GM19324 (cell line): ENCODE results near the gene CER1.

Experiments used
- ATAC-seq: cut with Tn5 transposase; IDR thresholded peaks from one replicate; pipeline ENCODE4 v1.9.1; 2021; ENCODE audit warnings: mild to moderate bottlenecking, moderate library complexity; ENCODE audit not compliant: unreplicated experiment, low FRiP score

The CER1 gene, protein sequence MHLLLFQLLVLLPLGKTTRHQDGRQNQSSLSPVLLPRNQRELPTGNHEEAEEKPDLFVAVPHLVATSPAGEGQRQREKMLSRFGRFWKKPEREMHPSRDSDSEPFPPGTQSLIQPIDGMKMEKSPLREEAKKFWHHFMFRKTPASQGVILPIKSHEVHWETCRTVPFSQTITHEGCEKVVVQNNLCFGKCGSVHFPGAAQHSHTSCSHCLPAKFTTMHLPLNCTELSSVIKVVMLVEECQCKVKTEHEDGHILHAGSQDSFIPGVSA

DNA sequence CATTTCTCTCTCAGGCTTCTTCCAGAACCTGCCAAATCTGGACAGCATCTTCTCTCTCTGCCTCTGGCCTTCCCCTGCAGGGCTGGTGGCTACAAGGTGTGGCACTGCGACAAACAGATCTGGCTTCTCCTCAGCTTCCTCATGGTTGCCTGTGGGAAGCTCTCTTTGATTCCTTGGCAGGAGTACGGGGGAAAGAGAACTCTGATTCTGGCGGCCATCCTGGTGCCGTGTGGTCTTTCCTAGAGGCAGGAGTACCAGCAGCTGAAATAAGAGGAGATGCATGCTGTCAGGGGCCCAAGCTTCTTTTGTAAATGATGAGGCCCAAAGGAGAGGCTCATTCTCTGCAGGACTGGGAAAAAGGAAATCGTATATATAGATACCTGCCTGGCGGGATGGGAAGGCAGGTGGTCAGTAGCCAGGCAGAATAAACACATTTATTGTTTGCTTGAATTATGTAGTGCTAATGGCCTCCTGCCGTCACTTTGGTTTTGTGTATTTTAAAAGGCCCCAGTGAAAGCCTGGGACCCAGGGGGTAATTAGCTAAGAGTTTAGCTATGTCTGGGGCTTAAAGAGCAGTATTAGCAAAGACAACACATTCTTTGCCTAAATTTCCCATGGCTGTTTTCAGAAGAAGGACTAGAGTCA, at the start of gene CER1:
CER1 (minus strand) TSS at position 343 of the 645 bp plus-strand sequence; CDS start at position 282, 61 bp downstream.
- ATAC-seq, result no peak

DNA sequence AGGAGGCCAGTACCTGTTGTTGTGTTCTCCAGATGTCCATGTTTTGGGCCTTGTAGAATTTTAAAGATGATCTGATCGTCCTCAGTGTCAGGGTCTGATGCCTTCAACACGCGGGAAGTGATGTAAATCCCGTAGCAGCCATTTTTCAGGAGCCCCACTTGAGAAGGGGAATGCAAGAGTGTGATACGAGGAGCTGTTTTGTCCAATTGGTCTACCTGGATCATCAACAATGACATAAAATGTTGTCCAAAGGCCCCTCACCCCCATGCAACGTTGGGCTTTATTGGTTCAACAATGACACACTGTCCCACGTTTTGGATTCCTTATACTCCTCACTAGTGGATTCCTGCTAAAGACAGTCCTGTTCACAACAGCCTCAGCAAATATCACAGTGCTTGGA, 48.1 kb upstream of the CER1 start:
- ATAC-seq, result no peak

DNA sequence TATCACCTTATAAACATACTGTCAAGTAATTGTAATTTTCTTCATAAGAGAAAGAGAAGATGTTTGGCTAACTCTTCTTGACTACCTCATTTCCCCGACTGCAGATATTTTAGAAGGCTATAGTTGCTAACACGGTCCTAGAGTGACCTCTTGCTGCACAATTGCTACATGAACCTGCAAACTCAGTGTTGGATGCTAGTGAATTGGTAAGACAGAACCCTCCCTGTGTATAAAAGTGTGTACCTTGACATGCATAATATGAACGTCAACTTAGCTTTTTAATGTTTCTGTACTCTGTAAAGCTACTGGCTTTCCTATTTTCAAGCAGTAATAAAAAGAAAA, 46.7 kb upstream of the CER1 start:
- ATAC-seq, result no peak

DNA sequence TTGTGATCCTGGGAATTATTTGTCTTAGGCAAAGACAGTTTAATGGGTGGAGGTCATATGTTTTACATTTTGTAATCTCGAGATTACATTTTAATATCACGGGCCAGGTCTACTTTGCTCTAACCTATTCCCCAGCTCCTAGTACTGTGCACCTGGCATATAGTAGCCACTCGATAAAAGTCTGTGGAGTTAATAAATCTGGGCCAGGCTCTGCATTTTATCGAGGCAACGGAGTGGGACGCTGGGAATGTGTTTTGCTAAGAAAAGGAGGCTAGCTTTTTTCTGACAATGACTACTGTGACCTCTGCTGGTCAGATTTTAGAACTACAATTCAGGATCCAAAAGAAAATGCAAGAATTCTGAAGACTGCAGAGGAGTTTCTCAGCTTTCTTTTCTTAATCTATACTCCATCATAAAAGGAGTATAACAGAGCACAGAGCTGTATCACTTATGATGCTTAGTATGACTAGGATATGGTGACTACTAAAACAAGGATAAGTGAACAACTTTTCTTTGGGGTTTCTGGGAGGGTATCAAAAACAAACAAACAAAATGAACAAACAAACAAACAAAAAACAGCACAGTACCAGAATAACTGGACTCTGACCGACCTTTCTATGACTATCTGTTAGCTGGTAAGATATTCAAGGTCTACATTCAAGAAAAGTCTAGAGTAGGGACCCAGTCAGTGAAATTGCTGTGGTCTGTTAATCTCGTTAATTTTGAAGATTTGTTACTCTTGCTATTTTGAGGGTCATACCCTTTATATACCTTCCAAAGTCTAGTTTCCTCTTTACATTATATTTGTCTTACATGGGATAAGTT, 46.1 kb upstream of the CER1 start:
- ATAC-seq, result no peak

DNA sequence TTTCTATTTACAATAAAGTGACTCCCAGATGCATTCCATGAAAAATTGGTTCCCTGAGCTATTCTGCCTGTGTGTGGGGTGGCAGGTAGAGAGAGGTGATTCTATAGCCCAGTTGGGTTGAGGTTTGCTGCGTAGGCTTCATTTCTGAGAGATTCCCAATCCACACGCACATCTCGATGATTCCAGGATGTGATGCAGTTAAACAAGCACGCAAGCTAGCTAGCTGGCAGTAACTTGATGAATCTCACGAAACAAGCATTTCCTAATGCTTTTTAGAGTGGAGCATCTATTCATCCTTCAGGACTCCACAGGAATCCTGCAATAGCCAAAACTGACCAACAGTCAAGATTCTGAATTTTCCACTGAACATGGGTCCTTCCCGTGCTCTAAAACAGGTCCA, 43.8 kb upstream of the CER1 start:
- no peak for ATAC-seq

DNA sequence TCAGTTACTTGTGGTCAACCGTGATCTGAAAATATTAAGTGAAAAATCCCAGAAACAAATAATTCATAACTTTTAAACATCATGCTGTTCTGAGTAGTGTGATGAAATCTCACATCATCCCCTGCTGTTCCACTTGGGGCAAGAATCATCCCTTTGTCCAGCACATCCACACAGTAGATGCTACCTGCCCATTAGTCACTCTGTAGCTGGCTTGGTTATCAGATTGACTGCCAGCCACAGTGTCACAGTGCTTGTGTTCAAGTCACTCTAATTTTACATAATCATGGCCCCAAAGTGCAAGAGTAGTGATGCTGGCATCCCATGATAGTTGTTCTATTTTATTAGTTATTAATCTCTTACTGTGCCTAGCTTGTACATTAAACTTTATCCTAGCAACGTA, 39.1 kb upstream of the CER1 start:
- no peak for ATAC-seq

DNA sequence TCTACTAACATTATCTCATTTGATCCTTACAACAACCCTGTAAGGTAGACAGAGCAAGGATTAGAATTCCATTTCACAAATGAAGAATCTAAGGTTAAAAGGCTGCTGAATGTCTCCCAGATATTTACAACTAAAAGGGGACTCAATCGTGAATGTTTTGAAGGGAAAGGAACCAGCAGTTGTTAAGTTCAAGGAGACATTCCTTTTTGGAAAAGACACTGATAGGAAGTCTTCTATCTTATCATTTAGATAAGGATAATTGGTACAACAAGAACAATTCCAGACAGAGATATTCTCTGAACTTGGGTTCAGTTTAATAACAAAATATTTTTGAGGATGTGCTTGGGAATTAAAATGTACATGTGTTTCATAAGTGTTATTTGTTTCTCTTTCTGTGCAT, 37.5 kb upstream of the CER1 start:
- no peak for ATAC-seq

DNA sequence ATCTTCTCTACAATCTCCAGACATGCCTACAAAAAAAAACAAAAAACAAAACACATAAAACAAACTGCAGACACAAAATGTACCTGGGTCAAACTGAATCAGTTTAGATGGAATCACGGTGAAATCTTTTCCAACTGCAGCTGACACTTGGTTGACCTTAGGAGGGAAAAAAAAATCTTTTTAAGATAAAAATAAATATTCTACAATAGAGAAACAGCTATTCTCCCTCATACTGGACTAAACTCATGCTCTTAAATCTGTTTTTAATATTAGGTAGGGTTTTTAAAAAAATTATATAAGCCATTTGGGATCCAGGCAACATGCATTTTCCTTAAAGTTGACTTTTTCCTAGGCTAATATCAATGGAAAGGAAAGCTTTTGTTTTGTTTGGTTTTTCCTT, 33.8 kb upstream of the CER1 start:
- ATAC-seq, result no peak

DNA sequence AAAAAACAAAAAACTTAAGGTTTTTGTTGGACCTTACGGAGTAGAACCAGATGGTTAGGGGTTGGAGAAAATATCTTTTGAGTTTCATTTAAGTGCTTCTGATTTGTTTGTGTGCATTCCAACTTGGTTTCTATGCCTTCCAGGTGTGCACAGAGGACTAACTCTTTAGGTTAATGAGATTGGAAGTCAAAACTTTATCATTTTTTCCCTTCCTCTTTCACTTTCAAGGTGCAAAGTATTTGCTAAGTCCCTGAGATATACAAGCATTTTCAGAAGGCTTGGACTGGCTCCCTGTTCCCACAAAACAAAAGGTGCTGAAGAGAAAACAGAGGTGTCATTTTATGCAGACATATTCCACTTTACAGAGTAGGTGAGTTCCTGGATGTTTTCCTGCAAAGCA, 30.3 kb upstream of the CER1 start:
- ATAC-seq, result no peak

DNA sequence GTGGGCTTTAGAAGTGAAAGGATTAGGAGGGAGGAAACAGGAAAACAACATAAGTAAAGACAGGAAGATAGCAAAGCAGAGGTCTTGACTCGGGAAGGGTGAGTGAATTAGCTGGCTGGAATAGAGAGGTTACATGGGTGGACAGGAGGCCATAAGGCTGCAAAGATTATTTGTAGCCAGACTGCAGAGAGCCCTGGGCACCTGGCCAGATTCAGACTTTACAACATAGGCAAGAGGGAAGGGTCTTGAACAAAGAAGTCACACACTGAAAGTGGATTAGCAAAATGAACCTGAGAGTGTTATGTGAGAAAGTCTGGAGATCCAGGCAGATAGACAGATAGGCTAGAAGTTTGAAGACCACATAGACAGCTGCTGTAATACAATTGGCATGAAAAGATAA, 29.7 kb upstream of the CER1 start:
- no peak for ATAC-seq

DNA sequence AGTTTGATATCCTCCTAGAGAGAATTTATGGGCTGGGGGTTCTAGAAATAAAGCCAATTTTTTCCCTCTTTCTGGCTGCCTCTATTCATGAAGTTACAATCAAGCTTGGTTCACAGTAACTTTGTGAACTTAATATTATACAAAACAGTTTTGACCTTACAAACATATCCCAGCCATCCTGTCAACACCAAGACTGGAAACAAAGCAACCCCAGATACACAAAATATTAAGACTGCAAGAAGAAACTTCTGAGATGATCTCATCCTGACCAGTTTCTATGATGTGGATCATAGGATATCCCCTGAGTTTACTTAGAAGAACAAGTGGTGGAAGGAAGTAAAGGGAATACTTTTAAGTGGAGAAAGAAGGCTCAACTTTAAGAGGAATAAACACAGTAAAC, 28.3 kb upstream of the CER1 start:
- ATAC-seq, result no peak

DNA sequence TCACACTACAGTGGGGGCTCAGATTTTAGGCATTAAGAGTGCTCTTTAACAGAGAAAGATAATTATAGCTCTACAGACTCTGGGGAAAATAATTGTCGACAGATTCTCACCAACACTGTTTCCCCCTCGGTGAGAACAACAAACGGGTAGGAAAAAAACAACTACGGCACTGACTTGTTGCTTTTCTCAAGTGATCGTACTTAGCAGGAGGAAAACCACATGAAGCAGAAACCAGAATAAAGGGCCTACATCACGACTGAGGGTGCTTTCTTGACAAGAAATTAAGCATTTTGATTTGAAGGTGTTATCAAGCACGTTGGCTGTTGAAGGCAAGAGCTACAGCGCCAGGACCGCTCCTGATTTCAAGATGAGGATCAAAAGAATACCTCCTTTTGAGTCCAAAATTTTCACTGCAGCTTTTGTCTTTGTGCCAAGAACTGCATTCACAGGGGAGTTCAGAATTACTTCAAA, 27.2 kb upstream of the CER1 start:
- no peak for ATAC-seq

DNA sequence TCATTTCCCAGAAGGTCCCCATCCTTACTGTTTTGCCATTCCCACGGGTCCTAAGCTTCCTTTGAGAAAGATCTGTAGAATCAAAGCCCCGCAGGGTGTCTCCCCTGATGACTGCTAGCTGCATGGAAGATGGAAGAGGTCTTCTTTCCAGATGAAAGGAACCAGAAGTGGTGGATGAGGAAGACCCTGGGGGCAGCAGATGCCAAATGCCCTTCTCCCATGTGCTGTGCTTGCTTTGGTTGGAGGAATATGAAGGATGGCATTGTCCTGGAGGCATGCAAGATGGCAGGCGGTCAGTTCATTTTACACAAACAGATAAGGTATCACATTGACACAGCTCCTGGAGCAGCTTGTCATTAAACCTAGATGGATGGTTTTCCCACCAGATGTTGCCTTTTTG, 25.8 kb upstream of the CER1 start:
- no peak for ATAC-seq

DNA sequence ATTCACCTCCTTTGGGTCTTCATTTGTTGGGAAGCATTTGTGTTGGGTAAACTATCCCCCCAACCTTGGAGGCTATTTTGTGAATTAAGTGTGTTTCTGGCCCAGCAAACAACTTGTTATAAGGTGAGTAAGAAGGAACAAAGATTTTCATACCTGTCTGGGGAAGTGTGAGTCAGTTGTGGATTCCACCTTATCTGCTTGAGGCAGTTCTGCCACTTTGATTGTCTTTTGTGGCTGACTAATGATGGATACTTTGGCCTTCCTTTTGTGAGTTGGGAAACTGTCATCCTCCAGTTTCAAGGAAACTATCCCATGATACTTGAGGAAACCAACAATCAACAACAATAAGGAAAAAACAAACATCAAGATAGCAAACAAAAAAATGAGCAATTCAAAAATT, 24.6 kb upstream of the CER1 start:
- no peak for ATAC-seq

DNA sequence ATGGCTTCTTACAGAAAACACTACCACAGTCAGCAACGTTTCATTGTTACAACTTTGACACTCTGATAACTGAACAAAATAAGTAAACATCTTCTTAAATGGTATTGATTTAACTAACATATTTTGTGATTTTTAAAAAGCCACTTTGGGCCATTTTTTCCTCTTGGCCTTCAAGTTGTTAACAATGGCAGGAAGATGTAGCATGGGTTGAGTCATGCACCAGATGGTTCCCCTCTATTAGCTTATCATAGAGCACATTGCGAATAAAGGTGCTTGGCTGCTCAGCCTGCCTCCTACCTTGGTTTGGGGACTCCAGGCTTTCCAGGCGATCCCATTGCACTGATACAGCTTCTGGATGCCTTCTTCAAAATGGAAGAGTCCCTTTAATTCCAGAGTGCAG, 24.1 kb upstream of the CER1 start:
- no peak for ATAC-seq

DNA sequence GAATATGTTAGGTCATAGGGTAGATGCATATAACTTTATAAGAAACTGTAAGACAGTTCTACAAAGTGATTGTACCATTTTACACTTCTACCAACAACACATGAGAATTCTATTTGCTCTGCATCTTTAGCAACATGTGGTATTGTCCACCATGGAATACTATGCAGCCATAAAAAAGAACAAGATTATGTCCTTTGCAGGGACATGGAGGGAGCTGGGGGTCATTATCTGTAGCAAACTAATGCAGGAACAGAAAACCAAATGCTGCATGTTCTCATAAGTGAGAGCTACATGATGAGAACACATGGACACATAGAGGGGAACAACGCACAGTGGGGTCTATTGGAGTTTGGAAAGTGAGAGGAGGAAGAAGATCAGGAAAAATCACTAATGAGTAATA, 22.2 kb upstream of the CER1 start:
- no peak for ATAC-seq

DNA sequence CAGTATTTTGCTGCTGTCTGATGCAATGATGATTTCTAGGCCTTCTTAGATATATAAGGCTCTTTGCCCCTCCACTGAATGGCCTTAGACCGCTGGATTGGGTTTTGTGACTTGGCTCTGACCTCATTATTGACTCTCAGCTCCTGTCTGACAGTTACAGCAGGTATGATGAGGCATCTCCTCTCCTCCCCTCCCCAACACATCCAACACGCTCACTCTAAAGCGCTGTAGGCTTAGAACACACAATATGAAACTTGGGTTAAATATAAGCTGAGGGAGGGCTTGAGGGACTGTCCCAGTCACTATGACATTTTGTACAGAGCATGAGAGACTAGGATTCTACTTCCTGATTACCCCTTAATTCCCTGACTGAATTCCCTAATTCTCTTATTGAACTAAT, 18.8 kb upstream of the CER1 start:
- ATAC-seq, result peak; percentile 79

DNA sequence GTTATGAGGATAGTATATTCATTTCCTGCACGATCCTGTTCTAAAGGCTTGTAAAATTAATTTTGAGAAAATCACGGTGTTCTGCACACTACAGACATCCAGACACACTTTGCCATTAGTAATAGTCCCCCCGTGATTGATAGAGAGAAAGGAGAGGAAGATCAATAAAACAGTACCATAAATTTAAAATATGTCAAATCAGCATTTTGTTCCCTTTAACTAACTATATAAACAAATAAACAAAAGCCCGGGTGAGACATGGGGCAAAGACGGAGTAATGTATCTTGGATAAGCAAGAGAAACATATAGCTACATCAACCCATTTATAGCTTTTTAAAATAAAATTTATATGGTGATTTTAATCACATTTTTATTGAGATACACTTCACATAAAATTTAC, 10.6 kb upstream of the CER1 start:
- ATAC-seq, result no peak

DNA sequence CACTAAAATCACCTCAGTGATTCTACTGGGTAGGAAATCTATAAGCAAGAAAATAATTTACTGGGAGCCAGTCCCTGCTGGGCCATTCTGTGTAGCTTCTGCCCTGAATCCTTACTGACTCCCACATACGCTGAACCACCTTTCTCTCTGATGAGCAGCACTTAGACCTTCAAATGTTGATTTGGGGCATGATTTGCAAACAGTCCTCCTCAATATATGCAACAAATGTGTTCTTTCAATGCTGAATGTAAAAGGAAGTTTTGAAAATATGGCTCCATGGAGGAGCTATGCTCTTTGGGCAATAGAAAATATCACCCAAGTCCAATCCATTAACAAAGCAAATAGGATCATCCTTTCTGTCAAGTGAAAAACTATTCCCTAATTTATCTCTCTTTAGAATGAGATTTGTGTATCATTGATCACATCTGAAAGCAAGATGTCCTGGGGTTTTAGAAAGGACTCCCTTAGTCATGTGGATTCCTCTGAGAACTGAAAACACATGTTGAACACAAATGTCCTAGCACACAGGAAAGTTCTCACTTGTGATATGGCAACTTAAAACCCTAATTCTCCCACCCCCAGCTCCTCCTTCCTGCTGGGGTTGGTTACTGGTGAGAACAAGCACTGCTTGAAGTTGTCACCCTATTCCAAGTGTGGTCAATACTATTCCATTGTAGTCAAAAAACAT, 8.9 kb upstream of the CER1 start:
- no peak for ATAC-seq

DNA sequence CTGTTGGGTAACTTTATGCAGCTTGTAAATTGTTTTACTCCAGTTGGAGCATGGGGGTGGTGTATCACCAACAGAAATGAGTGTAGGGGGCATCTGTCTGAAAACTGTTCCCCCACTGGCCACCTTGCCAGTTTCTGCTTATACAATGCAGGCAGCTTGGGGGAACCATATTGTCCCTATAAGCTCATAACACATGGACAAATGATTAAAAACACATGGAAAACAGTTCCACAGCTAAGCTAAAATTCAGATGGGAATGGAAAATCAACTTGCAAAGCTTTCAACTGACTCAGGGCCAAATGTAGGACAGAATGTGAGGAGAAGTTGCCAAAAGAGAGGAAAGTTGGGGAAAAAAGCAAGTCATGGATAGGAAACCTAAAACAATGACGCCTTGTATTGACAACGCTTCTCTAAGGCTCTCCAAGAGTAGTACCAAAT, 7.9 kb upstream of the CER1 start:
- ATAC-seq, result no peak

DNA sequence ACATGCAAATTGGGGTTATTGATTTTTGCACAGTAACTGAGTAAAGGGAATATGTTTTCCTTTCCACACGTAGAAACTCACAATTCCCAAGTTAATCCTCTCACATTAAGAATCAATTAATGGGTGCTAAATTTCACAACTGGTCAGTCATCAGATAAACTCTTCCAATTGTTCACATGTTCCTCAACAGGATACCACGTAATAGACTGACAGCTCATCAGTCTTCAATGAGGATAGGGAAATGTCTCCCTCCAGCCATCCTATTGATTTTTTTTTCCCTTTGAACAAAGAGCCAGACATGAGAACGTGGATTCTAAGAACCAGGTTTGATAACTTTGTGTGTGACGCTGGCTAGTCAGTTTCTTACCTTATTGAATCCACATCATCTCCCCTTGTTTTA, 768 bp upstream of the CER1 start:
- no peak for ATAC-seq
